22Rv1 (cell line): Measurements from ENCODE around the gene SEMA5A.

Experiments used
- H3K27ac ChIP-seq: fragments of 450-650 bp; 2 replicates; pipeline ENCODE4 v1.5.1; 2017
- ZFX ChIP-seq: fragments of 450-650 bp; IDR thresholded peaks from 2 replicates; pipeline ENCODE4 v1.6.1; 2017; ENCODE audit warnings: antibody characterized with exemption, borderline replicate concordance
- TF ChIP-seq, protein P1 (sequence below): fragments of 450-650 bp; IDR thresholded peaks from 2 replicates; pipeline ENCODE4 v1.5.1; 2017; ENCODE audit warnings: mild to moderate bottlenecking

The SEMA5A gene

GRCh38 chr5:9069650-9070049 is 476.2 kb downstream of the SEMA5A start:
- no peak for TF ChIP-seq ZFX
- TF ChIP-seq, protein P1, sequence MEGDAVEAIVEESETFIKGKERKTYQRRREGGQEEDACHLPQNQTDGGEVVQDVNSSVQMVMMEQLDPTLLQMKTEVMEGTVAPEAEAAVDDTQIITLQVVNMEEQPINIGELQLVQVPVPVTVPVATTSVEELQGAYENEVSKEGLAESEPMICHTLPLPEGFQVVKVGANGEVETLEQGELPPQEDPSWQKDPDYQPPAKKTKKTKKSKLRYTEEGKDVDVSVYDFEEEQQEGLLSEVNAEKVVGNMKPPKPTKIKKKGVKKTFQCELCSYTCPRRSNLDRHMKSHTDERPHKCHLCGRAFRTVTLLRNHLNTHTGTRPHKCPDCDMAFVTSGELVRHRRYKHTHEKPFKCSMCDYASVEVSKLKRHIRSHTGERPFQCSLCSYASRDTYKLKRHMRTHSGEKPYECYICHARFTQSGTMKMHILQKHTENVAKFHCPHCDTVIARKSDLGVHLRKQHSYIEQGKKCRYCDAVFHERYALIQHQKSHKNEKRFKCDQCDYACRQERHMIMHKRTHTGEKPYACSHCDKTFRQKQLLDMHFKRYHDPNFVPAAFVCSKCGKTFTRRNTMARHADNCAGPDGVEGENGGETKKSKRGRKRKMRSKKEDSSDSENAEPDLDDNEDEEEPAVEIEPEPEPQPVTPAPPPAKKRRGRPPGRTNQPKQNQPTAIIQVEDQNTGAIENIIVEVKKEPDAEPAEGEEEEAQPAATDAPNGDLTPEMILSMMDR, result no peak
- no peak overlapping the region for H3K27ac ChIP-seq

GRCh38 chr5:9067154-9067553 is 478.7 kb downstream of the SEMA5A start:
- TF ChIP-seq, protein P1, result no peak
- no peak for TF ChIP-seq ZFX
- no peak overlapping the region for H3K27ac ChIP-seq

GRCh38 chr5:9066349-9066748 is 479.5 kb downstream of the SEMA5A start:
- no peak overlapping the region for H3K27ac ChIP-seq
- TF ChIP-seq, protein P1, result no peak
- no peak for TF ChIP-seq ZFX

DNA sequence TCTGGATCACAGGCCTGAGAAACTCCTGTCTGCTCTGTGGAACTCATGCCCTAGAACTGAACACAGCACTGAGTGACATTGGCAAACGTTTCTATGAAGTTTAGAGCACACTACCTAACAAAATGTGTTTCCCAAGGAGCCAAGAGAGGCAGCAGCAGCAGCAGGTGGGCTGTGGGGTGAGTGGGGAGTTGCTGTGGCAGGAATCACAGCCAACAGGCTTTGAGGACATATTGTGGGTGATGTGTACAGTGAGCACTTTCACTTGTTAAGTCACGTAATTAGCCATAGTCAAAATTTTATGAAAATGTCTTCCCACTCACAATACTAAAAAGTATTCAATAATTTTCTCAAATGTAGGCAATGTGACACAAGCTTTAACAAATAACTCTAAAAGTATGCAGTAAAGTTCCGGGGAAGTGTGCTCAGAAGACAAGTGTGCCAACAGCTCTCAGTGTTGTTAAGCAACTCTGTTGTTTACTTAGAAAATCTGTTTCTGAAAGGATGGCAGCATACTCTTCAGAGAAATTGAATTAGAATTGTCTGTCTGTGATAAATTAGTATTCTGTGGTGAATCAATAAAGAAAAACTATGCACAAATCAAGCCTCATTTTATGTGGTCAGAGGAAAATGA is 482.1 kb downstream of the SEMA5A start:
- H3K27ac ChIP-seq, result no peak overlapping the region

GRCh38 chr5:9062873-9063272 is 483.0 kb downstream of the SEMA5A start:
- TF ChIP-seq, protein P1, result no peak
- no peak for TF ChIP-seq ZFX
- H3K27ac ChIP-seq, result no peak overlapping the region

More for the DNA sequence above, 482.1 kb downstream of the SEMA5A start:
- TF ChIP-seq, protein P1, result no peak
- TF ChIP-seq ZFX, result no peak

DNA sequence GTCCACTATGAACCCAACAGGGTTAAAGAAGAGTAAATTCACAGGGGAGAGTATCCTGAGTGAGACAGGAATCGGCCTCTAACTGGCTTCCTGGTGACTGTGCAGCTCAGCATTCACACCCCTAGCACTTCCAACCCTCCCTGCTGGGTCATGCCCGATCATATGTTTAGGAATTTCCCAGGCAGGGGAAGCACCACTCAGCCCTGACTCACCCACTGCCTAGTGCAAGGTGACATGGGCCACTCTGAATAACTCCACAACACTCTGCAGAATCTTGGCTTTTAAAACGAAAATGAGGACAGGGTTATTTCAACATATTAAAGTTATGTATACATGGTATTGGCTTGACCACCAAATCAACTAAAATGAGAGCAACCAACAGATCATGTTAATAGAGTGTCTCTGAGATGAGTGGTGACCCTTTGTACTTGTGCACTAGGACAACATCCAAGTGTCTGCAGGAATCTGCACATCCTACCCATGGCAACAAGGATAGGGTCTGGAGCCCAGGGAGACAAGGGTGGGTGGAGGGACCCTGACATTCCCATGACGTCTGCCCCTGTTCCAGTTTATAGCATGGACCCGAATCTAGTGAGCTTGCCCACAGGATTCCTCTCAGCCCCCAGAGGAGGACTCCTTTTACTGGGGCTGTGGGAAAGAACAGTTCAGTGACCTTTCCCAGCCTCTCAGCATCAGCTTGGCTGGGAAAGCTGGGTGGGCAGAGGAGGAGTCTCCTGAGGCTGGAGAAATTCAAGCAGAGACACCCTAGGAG is 485.8 kb downstream of the SEMA5A start:
- H3K27ac ChIP-seq, result no peak overlapping the region
- no peak for TF ChIP-seq ZFX
- TF ChIP-seq, protein P1, result no peak

DNA sequence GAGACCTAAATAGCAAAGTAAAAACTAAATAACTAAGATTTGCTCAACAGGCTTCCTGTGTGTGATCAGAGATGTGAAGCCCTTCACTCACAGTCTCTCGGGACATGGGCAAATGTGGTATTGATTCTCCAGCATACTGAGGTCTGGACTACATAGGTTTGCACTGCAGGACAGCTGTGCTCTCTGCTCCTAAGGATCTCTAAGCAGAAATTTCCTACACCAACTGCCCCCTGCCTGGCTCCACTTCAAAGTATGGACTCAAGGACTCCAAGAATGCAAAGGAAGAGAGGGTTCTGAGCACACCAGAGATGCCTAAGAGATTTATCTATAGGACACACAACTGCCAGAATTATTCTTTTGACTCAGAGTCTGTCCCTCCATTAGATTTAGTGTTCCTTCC is 487.2 kb downstream of the SEMA5A start:
- no peak for TF ChIP-seq ZFX
- TF ChIP-seq, protein P1, result no peak
- H3K27ac ChIP-seq, result no peak overlapping the region
